ENCODE results near the gene TNNI3K. TPM values are rescaled to one million over a fixed set of nuclear protein-coding genes. Genes with fewer than 3 reads are reported as not detected.

TNNI3K gene
- total and polyA plus RNA-seq, 9 of the 15 experiments (the other 6 are each of a cell fraction or from before 2014, with no cell fraction given): 0.21 to 0.53 (median 0.32) TPM; not detected in 5

DNA sequence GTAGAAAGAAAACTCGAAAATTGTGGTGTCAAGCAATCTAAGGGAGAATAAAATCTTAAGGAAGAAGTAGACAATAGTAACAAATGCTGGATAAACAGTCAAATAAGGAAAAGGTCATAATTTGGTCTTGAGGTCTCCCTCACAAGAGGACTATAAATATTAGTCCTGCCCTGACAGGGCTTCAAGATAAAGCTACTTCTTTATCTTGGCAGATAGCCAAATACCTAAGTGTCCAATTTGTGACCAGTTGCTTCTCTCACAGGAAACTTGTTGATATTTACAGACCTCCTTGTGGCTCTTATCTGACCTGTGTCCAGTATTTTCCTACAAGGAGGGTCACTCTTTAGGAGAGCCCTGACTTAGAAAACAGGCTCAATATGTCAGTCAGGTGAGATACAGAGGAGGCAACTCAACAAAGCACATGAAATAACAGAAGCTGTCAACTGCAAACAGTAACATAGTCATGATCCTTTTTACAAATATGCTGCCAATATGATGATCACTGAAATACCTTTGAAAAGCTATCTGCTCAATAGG lies 88.8 kb downstream of the TNNI3K start:
- Histone ChIP-seq H3K4me3 (no peak overlapping the region), H3K4me1 (replicated peaks in 1 of 2; ENCODE audit: control insufficient read depth in 2 of 2, insufficient read depth in 2 of 2, low read length in 2 of 2) (no peaks in the 10 kb centered on the region), H3K9me1 (ENCODE audit: control insufficient read depth, insufficient read depth, low read length) (no peaks in the 10 kb centered on the region), H3K27ac (ENCODE audit: extremely low read depth, low read depth, low read length) (no peak overlapping the region), H3K36me3 (ENCODE audit: control insufficient read depth, insufficient read depth, low read length) (no peaks in the 10 kb centered on the region), H4K20me1 (replicated peaks; ENCODE audit: control insufficient read depth, insufficient read depth, low read length) (no peaks in the 10 kb centered on the region), H3K9ac (ENCODE audit: insufficient read depth in 1 of 2, low read depth in 2 of 2, low read length in 2 of 2) (no peak overlapping the region), H3K79me2 (ENCODE audit: control insufficient read depth, insufficient read depth, low read length) (no peaks in the 10 kb centered on the region), H3K4me2 (ENCODE audit: insufficient read depth, low read length) (no peak overlapping the region), H3K9me3 (replicated peaks; ENCODE audit: control insufficient read depth, insufficient read depth, low read depth, low read length) (no peaks in the 10 kb centered on the region), H3K27me3 (ENCODE audit: control insufficient read depth in 2 of 2, insufficient read depth in 2 of 2, low read length in 2 of 2) (no peaks in the 10 kb centered on the region), H2AFZ (ENCODE audit: low read depth, low read length) (no peak overlapping the region)
- in situ Hi-C loops (cut with MboI) (no loop called here), intact Hi-C loops (cut with micrococcal nuclease) (no loop called here)
- DNase-seq (ENCODE audit: extremely low read depth in 1 of 4, low spot score in 3 of 4) (no peak), ATAC-seq (no peak), FAIRE-seq (no peak)
- BruUV-seq (replicated peaks): no TSS peak
- CTCF ChIA-PET (ENCODE audit: low intra/inter-chr PET ratio): no interaction called here
- 0% methylated on average over 1 of the region's 1 CpG for WGBS (ENCODE audit: insufficient coverage, low coverage, missing lambda C conversion rate)
- POLR2A ChIA-PET: no interaction called here
- TF ChIP-seq PHB2 (IDR thresholded peaks at IDR 0.05; ENCODE audit: low read depth) (no peak), NFIX (CRISPR knock-in tag; IDR thresholded peaks at IDR 0.05; ENCODE audit: low read depth) (peak; percentile 56; the same call in 1 of the 2 replicates), ZNF584 (CRISPR knock-in tag; IDR thresholded peaks at IDR 0.05; ENCODE audit: low read depth) (no peak), NFIC (IDR thresholded peaks at IDR 0.05) (peak; percentile 65; the same call in 1 of the 2 replicates), GABPA (tag; conservative IDR thresholded peaks at IDR 0.05; ENCODE audit: low read depth) (no peak)

GRCh38 chr1:74324684-74325448 lies 89.7 kb downstream of the TNNI3K start:
- no TSS peak for BruUV-seq (replicated peaks)
- H3K27me3 ChIP-seq (ENCODE audit: control insufficient read depth in 2 of 2, insufficient read depth in 2 of 2, low read length in 2 of 2): no peaks in the 10 kb centered on the region
- ATAC-seq (no peak), FAIRE-seq (no peak), DNase-seq (ENCODE audit: extremely low read depth in 1 of 4, low spot score in 3 of 4) (no peak)
- no peak overlapping the region for H3K4me3 ChIP-seq
- intact Hi-C loops (cut with micrococcal nuclease) (no loop called here), in situ Hi-C loops (cut with MboI) (no loop called here)
- H3K4me1 ChIP-seq (replicated peaks in 1 of 2; ENCODE audit: control insufficient read depth in 2 of 2, insufficient read depth in 2 of 2, low read length in 2 of 2): no peaks in the 10 kb centered on the region
- no peaks in the 10 kb centered on the region for H3K9me3 ChIP-seq (replicated peaks; ENCODE audit: control insufficient read depth, insufficient read depth, low read depth, low read length)
- no peaks in the 10 kb centered on the region for H3K79me2 ChIP-seq (ENCODE audit: control insufficient read depth, insufficient read depth, low read length)
- H3K4me2 ChIP-seq (ENCODE audit: insufficient read depth, low read length): no peak overlapping the region
- whole genome bisulfite sequencing (ENCODE audit: insufficient coverage, low coverage, missing lambda C conversion rate): 1% methylated on average over 6 of the region's 6 CpGs
- no peak overlapping the region for H2AFZ ChIP-seq (ENCODE audit: low read depth, low read length)
- H3K27ac ChIP-seq (ENCODE audit: extremely low read depth, low read depth, low read length): no peak overlapping the region
- POLR2A ChIA-PET: no interaction called here
- no peak overlapping the region for H3K9ac ChIP-seq (ENCODE audit: insufficient read depth in 1 of 2, low read depth in 2 of 2, low read length in 2 of 2)
- CTCF ChIA-PET (ENCODE audit: low intra/inter-chr PET ratio): no interaction called here
- H3K36me3 ChIP-seq (ENCODE audit: control insufficient read depth, insufficient read depth, low read length): no peaks in the 10 kb centered on the region
- no peaks in the 10 kb centered on the region for H3K9me1 ChIP-seq (ENCODE audit: control insufficient read depth, insufficient read depth, low read length)
- H4K20me1 ChIP-seq (replicated peaks; ENCODE audit: control insufficient read depth, insufficient read depth, low read length): no peaks in the 10 kb centered on the region
- no peak for TF ChIP-seq RAD51 (IDR thresholded peaks at IDR 0.05; ENCODE audit: borderline replicate concordance, low read depth)
- no peak for TF ChIP-seq TAF15 (IDR thresholded peaks at IDR 0.05; ENCODE audit: low read depth, low read length)
- TF ChIP-seq SMARCA4 (IDR thresholded peaks at IDR 0.05): no peak
- TF ChIP-seq OTX1 (CRISPR knock-in tag; IDR thresholded peaks at IDR 0.05): no peak
- no peak for TF ChIP-seq SNRNP70 (optimal IDR thresholded peaks at IDR 0.05; ENCODE audit: low read depth, low read length)
- TF ChIP-seq, protein P1, sequence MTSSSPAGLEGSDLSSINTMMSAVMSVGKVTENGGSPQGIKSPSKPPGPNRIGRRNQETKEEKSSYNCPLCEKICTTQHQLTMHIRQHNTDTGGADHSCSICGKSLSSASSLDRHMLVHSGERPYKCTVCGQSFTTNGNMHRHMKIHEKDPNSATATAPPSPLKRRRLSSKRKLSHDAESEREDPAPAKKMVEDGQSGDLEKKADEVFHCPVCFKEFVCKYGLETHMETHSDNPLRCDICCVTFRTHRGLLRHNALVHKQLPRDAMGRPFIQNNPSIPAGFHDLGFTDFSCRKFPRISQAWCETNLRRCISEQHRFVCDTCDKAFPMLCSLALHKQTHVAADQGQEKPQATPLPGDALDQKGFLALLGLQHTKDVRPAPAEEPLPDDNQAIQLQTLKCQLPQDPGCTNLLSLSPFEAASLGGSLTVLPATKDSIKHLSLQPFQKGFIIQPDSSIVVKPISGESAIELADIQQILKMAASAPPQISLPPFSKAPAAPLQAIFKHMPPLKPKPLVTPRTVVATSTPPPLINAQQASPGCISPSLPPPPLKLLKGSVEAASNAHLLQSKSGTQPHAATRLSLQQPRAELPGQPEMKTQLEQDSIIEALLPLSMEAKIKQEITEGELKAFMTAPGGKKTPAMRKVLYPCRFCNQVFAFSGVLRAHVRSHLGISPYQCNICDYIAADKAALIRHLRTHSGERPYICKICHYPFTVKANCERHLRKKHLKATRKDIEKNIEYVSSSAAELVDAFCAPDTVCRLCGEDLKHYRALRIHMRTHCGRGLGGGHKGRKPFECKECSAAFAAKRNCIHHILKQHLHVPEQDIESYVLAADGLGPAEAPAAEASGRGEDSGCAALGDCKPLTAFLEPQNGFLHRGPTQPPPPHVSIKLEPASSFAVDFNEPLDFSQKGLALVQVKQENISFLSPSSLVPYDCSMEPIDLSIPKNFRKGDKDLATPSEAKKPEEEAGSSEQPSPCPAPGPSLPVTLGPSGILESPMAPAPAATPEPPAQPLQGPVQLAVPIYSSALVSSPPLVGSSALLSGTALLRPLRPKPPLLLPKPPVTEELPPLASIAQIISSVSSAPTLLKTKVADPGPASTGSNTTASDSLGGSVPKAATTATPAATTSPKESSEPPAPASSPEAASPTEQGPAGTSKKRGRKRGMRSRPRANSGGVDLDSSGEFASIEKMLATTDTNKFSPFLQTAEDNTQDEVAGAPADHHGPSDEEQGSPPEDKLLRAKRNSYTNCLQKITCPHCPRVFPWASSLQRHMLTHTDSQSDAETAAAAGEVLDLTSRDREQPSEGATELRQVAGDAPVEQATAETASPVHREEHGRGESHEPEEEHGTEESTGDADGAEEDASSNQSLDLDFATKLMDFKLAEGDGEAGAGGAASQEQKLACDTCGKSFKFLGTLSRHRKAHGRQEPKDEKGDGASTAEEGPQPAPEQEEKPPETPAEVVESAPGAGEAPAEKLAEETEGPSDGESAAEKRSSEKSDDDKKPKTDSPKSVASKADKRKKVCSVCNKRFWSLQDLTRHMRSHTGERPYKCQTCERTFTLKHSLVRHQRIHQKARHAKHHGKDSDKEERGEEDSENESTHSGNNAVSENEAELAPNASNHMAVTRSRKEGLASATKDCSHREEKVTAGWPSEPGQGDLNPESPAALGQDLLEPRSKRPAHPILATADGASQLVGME (CRISPR knock-in tag; IDR thresholded peaks at IDR 0.05): no peak

All from K562 (cell line).